Left renal pelvis (tissue), 4 donors: ENCODE measurements around the gene FBXL20. TPM values are rescaled to one million over a fixed set of nuclear protein-coding genes. Genes with fewer than 3 reads are reported as not detected.
"Not testable (repeated sequence)": the region's sequence is repeated elsewhere in the genome, so short reads cannot be mapped to it uniquely, and the experiment has no call there.

Experiments
- DNase-seq, 4 donors: peaks; one replicate each; pipeline ENCODE4 v3.0.0-alpha.2; 2013; ENCODE audit warnings: low read depth in 4 of 4, low spot score in 3 of 4
- polyA plus RNA-seq, 4 donors: library from polyadenylated mRNA; unstranded; fragments of 120-200 nt; gene quantifications; one replicate each; pipeline ENCODE4 v1.2.1, GENCODE V29; 2013; ENCODE audit not compliant: insufficient read length in 4 of 4

The FBXL20 gene
- polyA plus RNA-seq, 4 donors = 12.9 to 14.3 (median 13.6) TPM

GRCh38 chr17:39385040-39385439 lies 16.4 kb downstream of the FBXL20 start:
- DNase-seq = no peak

- no peak for DNase-seq
Observed at GRCh38 chr17:39380144-39380543, 21.3 kb downstream of the FBXL20 start.

GRCh38 chr17:39376434-39376833 lies 25.0 kb downstream of the FBXL20 start:
- no peak for DNase-seq

- DNase-seq = not testable (repeated sequence)
Observed at GRCh38 chr17:39367805-39368204, 33.6 kb downstream of the FBXL20 start.

- no peak for DNase-seq
Observed at GRCh38 chr17:39365872-39366271, 35.6 kb downstream of the FBXL20 start.

GRCh38 chr17:39365242-39365641 lies 36.2 kb downstream of the FBXL20 start:
- no peak for DNase-seq

GRCh38 chr17:39364236-39365025 lies 37.0 kb downstream of the FBXL20 start:
- DNase-seq = no peak

GRCh38 chr17:39361064-39361463 lies 40.4 kb downstream of the FBXL20 start:
- DNase-seq = no peak

GRCh38 chr17:39360537-39360936 lies 40.9 kb downstream of the FBXL20 start:
- DNase-seq = no peak

GRCh38 chr17:39359994-39360393 lies 41.4 kb downstream of the FBXL20 start:
- no peak for DNase-seq

GRCh38 chr17:39357986-39358385 lies 43.4 kb downstream of the FBXL20 start:
- no peak for DNase-seq

GRCh38 chr17:39357488-39357887 lies 43.9 kb downstream of the FBXL20 start:
- no peak for DNase-seq

- no peak for DNase-seq
Observed at GRCh38 chr17:39352986-39353385, 48.4 kb downstream of the FBXL20 start.

- DNase-seq = no peak
Observed at GRCh38 chr17:39352511-39352910, 48.9 kb downstream of the FBXL20 start.

- DNase-seq = no peak
Observed at GRCh38 chr17:39351508-39351907, 49.9 kb downstream of the FBXL20 start.

GRCh38 chr17:39349246-39349645 lies 52.2 kb downstream of the FBXL20 start:
- no peak for DNase-seq

GRCh38 chr17:39346863-39347262 lies 54.6 kb downstream of the FBXL20 start:
- not testable (repeated sequence) for DNase-seq

- DNase-seq = no peak
Observed at GRCh38 chr17:39341541-39341940, 59.9 kb downstream of the FBXL20 start.

- DNase-seq = no peak
Observed at GRCh38 chr17:39340731-39341130, 60.7 kb downstream of the FBXL20 start.

- DNase-seq = no peak
Observed at GRCh38 chr17:39339272-39339671, 62.2 kb downstream of the FBXL20 start.

- DNase-seq = not testable (repeated sequence)
Observed at GRCh38 chr17:39337649-39338048, 63.8 kb downstream of the FBXL20 start.

- DNase-seq = no peak
Observed at GRCh38 chr17:39335704-39336223, 65.7 kb downstream of the FBXL20 start.
